Neural progenitor cell (in vitro differentiated cells): ENCODE results near the gene MGST2.

ENCODE experiments used
- EZH2 ChIP-seq: fragments of 200-600 bp; sonication (generic); IDR thresholded peaks from 2 replicates; pipeline ENCODE4 v1.6.1; 2017; ENCODE audit warnings: antibody characterized with exemption, mild to moderate bottlenecking, moderate library complexity
- EZH2phosphoT487 ChIP-seq: fragments of 200-600 bp; sonication (generic); IDR thresholded peaks from 2 replicates; pipeline ENCODE4 v1.6.1; 2017; ENCODE audit warnings: antibody characterized with exemption
- TF ChIP-seq, protein P1 (sequence below): fragments of 200-600 bp; sonication (generic); IDR thresholded peaks from 2 replicates; pipeline ENCODE4 v1.5.1; 2017; ENCODE audit warnings: antibody characterized with exemption, mild to moderate bottlenecking

GRCh38 chr4:139624441-139625092 is 41.1 kb upstream of the MGST2 start:
- TF ChIP-seq, protein P1, sequence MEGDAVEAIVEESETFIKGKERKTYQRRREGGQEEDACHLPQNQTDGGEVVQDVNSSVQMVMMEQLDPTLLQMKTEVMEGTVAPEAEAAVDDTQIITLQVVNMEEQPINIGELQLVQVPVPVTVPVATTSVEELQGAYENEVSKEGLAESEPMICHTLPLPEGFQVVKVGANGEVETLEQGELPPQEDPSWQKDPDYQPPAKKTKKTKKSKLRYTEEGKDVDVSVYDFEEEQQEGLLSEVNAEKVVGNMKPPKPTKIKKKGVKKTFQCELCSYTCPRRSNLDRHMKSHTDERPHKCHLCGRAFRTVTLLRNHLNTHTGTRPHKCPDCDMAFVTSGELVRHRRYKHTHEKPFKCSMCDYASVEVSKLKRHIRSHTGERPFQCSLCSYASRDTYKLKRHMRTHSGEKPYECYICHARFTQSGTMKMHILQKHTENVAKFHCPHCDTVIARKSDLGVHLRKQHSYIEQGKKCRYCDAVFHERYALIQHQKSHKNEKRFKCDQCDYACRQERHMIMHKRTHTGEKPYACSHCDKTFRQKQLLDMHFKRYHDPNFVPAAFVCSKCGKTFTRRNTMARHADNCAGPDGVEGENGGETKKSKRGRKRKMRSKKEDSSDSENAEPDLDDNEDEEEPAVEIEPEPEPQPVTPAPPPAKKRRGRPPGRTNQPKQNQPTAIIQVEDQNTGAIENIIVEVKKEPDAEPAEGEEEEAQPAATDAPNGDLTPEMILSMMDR = no peak
- TF ChIP-seq EZH2 (no peak), EZH2phosphoT487 (no peak)
